ENCODE measurements around the gene RC3H1.

Gene RC3H1

DNA sequence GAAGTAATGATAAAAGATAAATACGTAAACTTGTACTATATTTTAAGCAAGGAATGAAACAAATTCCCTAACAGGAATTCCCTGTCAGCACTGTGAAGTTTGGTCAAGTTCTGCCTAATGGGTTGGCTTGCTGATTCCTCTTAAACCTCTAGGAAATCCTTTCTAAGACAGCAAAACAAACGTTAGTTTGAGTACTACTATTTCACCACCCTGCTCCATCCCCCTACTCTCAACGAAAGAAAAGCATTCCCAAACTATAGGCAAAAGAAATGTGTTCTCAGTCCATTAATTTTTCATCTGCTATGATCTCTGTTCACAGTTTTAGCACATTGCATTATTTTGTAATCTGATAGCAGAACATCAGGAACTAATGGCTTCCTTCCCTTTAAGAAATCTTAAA is 121.2 kb downstream of the RC3H1 start:
- H4K12ac ChIP-seq (ENCODE audit: low read depth, low read length): no peak overlapping the region
- H2AFZ ChIP-seq (ENCODE audit: insufficient read depth, low read length, poor library complexity): no peak overlapping the region
- no peak overlapping the region for H3K4me2 ChIP-seq (ENCODE audit: low read length)
- H3K9ac ChIP-seq (ENCODE audit: low read length): no peak overlapping the region
- H3K79me2 ChIP-seq (ENCODE audit: control insufficient read depth, insufficient read depth, low read length, poor library complexity): no peaks in the 10 kb centered on the region
- no peak overlapping the region for H3K27ac ChIP-seq (ENCODE audit: low read depth, low read length)
- no peaks in the 10 kb centered on the region for H3K27me3 ChIP-seq (ENCODE audit: insufficient read depth, low read length)
- H3K4me3 ChIP-seq (ENCODE audit: low read depth, low read length): no peak overlapping the region
- no peak for DNase-seq
- H2BK120ac ChIP-seq (ENCODE audit: insufficient read depth, low read length, poor library complexity): no peak overlapping the region
- WGBS (ENCODE audit: extremely low coverage, insufficient coverage, insufficient read length): no CpG with 5 or more reads among the region's 3 CpGs
- H4K91ac ChIP-seq (ENCODE audit: low read depth, low read length): no peak overlapping the region
- no peak overlapping the region for H2AK5ac ChIP-seq (ENCODE audit: low read length)
- no peaks in the 10 kb centered on the region for H3K4me1 ChIP-seq (ENCODE audit: control insufficient read depth in 1 of 2, insufficient read depth in 2 of 2, low read length in 2 of 2)
- no peak overlapping the region for H3K14ac ChIP-seq (ENCODE audit: low read length)
- H4K8ac ChIP-seq (ENCODE audit: low read depth, low read length): no peak overlapping the region
- H2BK12ac ChIP-seq (ENCODE audit: low read length): no peak overlapping the region
- no peak overlapping the region for H3K23ac ChIP-seq (ENCODE audit: low read length)
- no peak overlapping the region for H2BK5ac ChIP-seq (ENCODE audit: low read depth, low read length, poor library complexity)
- H3K36me3 ChIP-seq (ENCODE audit: control insufficient read depth in 1 of 2, insufficient read depth in 2 of 2, low read length in 2 of 2): no peaks in the 10 kb centered on the region
- no peak overlapping the region for H3K4ac ChIP-seq (ENCODE audit: low read depth, low read length)
- no peaks in the 10 kb centered on the region for H3K79me1 ChIP-seq (ENCODE audit: low read length)
- no peaks in the 10 kb centered on the region for H3K9me3 ChIP-seq (ENCODE audit: insufficient read depth, low read depth, low read length)
- no peak overlapping the region for H3K18ac ChIP-seq (ENCODE audit: low read length)

DNA sequence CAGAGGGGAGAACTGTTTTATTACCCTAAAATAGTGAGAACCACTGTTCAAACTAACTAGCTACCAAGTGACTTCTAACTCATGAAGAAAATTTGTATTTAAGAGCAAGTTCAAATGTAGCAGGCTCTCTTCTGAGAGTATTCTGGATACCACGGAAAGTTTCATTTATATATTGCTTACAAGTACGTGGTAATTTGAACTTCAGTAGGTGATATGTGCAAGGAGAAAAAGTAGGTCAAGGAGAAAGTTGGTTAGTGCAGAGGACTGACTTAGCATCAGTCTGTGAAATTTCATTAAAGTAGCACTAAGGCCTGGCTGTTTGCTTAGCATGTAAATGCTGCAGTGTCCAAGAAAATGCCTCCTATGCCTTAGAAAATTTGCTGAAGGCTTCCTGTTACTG is 121.7 kb downstream of the RC3H1 start:
- H2AFZ ChIP-seq (ENCODE audit: insufficient read depth, low read length, poor library complexity): no peak overlapping the region
- no peaks in the 10 kb centered on the region for H3K27me3 ChIP-seq (ENCODE audit: insufficient read depth, low read length)
- H3K23ac ChIP-seq (ENCODE audit: low read length): no peak overlapping the region
- H3K9me3 ChIP-seq (ENCODE audit: insufficient read depth, low read depth, low read length): no peaks in the 10 kb centered on the region
- H2BK120ac ChIP-seq (ENCODE audit: insufficient read depth, low read length, poor library complexity): no peak overlapping the region
- WGBS (ENCODE audit: extremely low coverage, insufficient coverage, insufficient read length): no CpG with 5 or more reads among the region's 2 CpGs
- no peak overlapping the region for H3K4me2 ChIP-seq (ENCODE audit: low read length)
- H3K36me3 ChIP-seq (ENCODE audit: control insufficient read depth in 1 of 2, insufficient read depth in 2 of 2, low read length in 2 of 2): no peaks in the 10 kb centered on the region
- no peak overlapping the region for H3K4ac ChIP-seq (ENCODE audit: low read depth, low read length)
- no peaks in the 10 kb centered on the region for H3K79me1 ChIP-seq (ENCODE audit: low read length)
- H3K4me1 ChIP-seq (ENCODE audit: control insufficient read depth in 1 of 2, insufficient read depth in 2 of 2, low read length in 2 of 2): no peaks in the 10 kb centered on the region
- no peak overlapping the region for H4K12ac ChIP-seq (ENCODE audit: low read depth, low read length)
- DNase-seq: no peak
- H2BK5ac ChIP-seq (ENCODE audit: low read depth, low read length, poor library complexity): no peak overlapping the region
- H3K18ac ChIP-seq (ENCODE audit: low read length): no peak overlapping the region
- no peak overlapping the region for H3K4me3 ChIP-seq (ENCODE audit: low read depth, low read length)
- H4K8ac ChIP-seq (ENCODE audit: low read depth, low read length): no peak overlapping the region
- no peak overlapping the region for H4K91ac ChIP-seq (ENCODE audit: low read depth, low read length)
- H3K79me2 ChIP-seq (ENCODE audit: control insufficient read depth, insufficient read depth, low read length, poor library complexity): no peaks in the 10 kb centered on the region
- H3K27ac ChIP-seq (ENCODE audit: low read depth, low read length): no peak overlapping the region
- no peak overlapping the region for H2BK12ac ChIP-seq (ENCODE audit: low read length)
- no peak overlapping the region for H2AK5ac ChIP-seq (ENCODE audit: low read length)
- no peak overlapping the region for H3K9ac ChIP-seq (ENCODE audit: low read length)
- no peak overlapping the region for H3K14ac ChIP-seq (ENCODE audit: low read length)

- H3K18ac ChIP-seq (ENCODE audit: low read length): no peak overlapping the region
- no peak overlapping the region for H3K9ac ChIP-seq (ENCODE audit: low read length)
- H3K27ac ChIP-seq (ENCODE audit: low read depth, low read length): no peak overlapping the region
- no peaks in the 10 kb centered on the region for H3K79me1 ChIP-seq (ENCODE audit: low read length)
- H3K36me3 ChIP-seq (ENCODE audit: control insufficient read depth in 1 of 2, insufficient read depth in 2 of 2, low read length in 2 of 2): no peaks in the 10 kb centered on the region
- H3K79me2 ChIP-seq (ENCODE audit: control insufficient read depth, insufficient read depth, low read length, poor library complexity): no peaks in the 10 kb centered on the region
- H4K91ac ChIP-seq (ENCODE audit: low read depth, low read length): no peak overlapping the region
- no peak overlapping the region for H3K4me3 ChIP-seq (ENCODE audit: low read depth, low read length)
- DNase-seq: no peak
- H3K23ac ChIP-seq (ENCODE audit: low read length): no peak overlapping the region
- H2AFZ ChIP-seq (ENCODE audit: insufficient read depth, low read length, poor library complexity): no peak overlapping the region
- no peak overlapping the region for H3K4ac ChIP-seq (ENCODE audit: low read depth, low read length)
- no peak overlapping the region for H2BK120ac ChIP-seq (ENCODE audit: insufficient read depth, low read length, poor library complexity)
- H4K8ac ChIP-seq (ENCODE audit: low read depth, low read length): no peak overlapping the region
- no peak overlapping the region for H2AK5ac ChIP-seq (ENCODE audit: low read length)
- H3K9me3 ChIP-seq (ENCODE audit: insufficient read depth, low read depth, low read length): no peaks in the 10 kb centered on the region
- no CpG with 5 or more reads among the region's 3 CpGs for WGBS (ENCODE audit: extremely low coverage, insufficient coverage, insufficient read length)
- no peaks in the 10 kb centered on the region for H3K27me3 ChIP-seq (ENCODE audit: insufficient read depth, low read length)
- H4K12ac ChIP-seq (ENCODE audit: low read depth, low read length): no peak overlapping the region
- no peak overlapping the region for H2BK12ac ChIP-seq (ENCODE audit: low read length)
- no peaks in the 10 kb centered on the region for H3K4me1 ChIP-seq (ENCODE audit: control insufficient read depth in 1 of 2, insufficient read depth in 2 of 2, low read length in 2 of 2)
- H3K4me2 ChIP-seq (ENCODE audit: low read length): no peak overlapping the region
- no peak overlapping the region for H2BK5ac ChIP-seq (ENCODE audit: low read depth, low read length, poor library complexity)
- H3K14ac ChIP-seq (ENCODE audit: low read length): no peak overlapping the region
Observed at GRCh38 chr1:173894189-173894588, 128.0 kb downstream of the RC3H1 start.

GRCh38 chr1:173893611-173894010 is 128.5 kb downstream of the RC3H1 start:
- H3K18ac ChIP-seq (ENCODE audit: low read length): no peak overlapping the region
- H2AFZ ChIP-seq (ENCODE audit: insufficient read depth, low read length, poor library complexity): no peak overlapping the region
- H3K4me2 ChIP-seq (ENCODE audit: low read length): no peak overlapping the region
- H3K27ac ChIP-seq (ENCODE audit: low read depth, low read length): no peak overlapping the region
- no peak overlapping the region for H3K23ac ChIP-seq (ENCODE audit: low read length)
- no peak overlapping the region for H4K8ac ChIP-seq (ENCODE audit: low read depth, low read length)
- no peaks in the 10 kb centered on the region for H3K4me1 ChIP-seq (ENCODE audit: control insufficient read depth in 1 of 2, insufficient read depth in 2 of 2, low read length in 2 of 2)
- no peak for DNase-seq
- H3K9ac ChIP-seq (ENCODE audit: low read length): no peak overlapping the region
- no peak overlapping the region for H4K91ac ChIP-seq (ENCODE audit: low read depth, low read length)
- H3K14ac ChIP-seq (ENCODE audit: low read length): no peak overlapping the region
- H3K79me2 ChIP-seq (ENCODE audit: control insufficient read depth, insufficient read depth, low read length, poor library complexity): no peaks in the 10 kb centered on the region
- H3K79me1 ChIP-seq (ENCODE audit: low read length): no peaks in the 10 kb centered on the region
- no peak overlapping the region for H2AK5ac ChIP-seq (ENCODE audit: low read length)
- H4K12ac ChIP-seq (ENCODE audit: low read depth, low read length): no peak overlapping the region
- no peak overlapping the region for H2BK5ac ChIP-seq (ENCODE audit: low read depth, low read length, poor library complexity)
- H3K4ac ChIP-seq (ENCODE audit: low read depth, low read length): no peak overlapping the region
- no peak overlapping the region for H2BK12ac ChIP-seq (ENCODE audit: low read length)
- H3K27me3 ChIP-seq (ENCODE audit: insufficient read depth, low read length): no peaks in the 10 kb centered on the region
- no peak overlapping the region for H2BK120ac ChIP-seq (ENCODE audit: insufficient read depth, low read length, poor library complexity)
- no peak overlapping the region for H3K4me3 ChIP-seq (ENCODE audit: low read depth, low read length)
- no peaks in the 10 kb centered on the region for H3K9me3 ChIP-seq (ENCODE audit: insufficient read depth, low read depth, low read length)
- H3K36me3 ChIP-seq (ENCODE audit: control insufficient read depth in 1 of 2, insufficient read depth in 2 of 2, low read length in 2 of 2): no peaks in the 10 kb centered on the region
- WGBS (ENCODE audit: extremely low coverage, insufficient coverage, insufficient read length): no CpG with 5 or more reads among the region's 1 CpG
